Right cardiac atrium (tissue), 5 donors: ENCODE data around the gene WDR11. TPM values are rescaled to one million over a fixed set of nuclear protein-coding genes. Genes with fewer than 3 reads are reported as not detected.
"Not testable (repeated sequence)": the region's sequence is repeated elsewhere in the genome, so short reads cannot be mapped to it uniquely, and the experiment has no call there.

Experiments
- ATAC-seq, 2 donors: fragments of 200-7000 bp; cut with Tn5 transposase; one replicate each; pipeline versions ENCODE4 v1.8.0 to v1.9.1; 2020; ENCODE audit warnings: moderate library complexity in 2 of 2, mild to moderate bottlenecking in 1 of 2
- DNase-seq, 3 donors: peaks; one replicate each; pipeline ENCODE4 v3.0.0-alpha.2; 2020
- H3K27ac ChIP-seq: one replicate; pipeline ENCODE4 v1.5.1; 2013; ENCODE audit warnings: mild to moderate bottlenecking, low read length, control low read depth, moderate library complexity
- H3K27me3 ChIP-seq: one replicate; pipeline ENCODE4 v1.6.1; 2013; ENCODE audit not compliant: control insufficient read depth, insufficient read depth
- H3K4me1 ChIP-seq: one replicate; pipeline ENCODE4 v1.6.1; 2013; ENCODE audit warnings: low read length; ENCODE audit not compliant: control insufficient read depth, insufficient read depth
- H3K4me3 ChIP-seq: one replicate; pipeline ENCODE4 v1.5.1; 2013; ENCODE audit warnings: low read length, control low read depth
- H3K9me3 ChIP-seq: one replicate; pipeline ENCODE4 v1.6.1; 2013; ENCODE audit warnings: low read length; ENCODE audit not compliant: control insufficient read depth
- WGBS: extraction: QIAGEN DNeasy Blood & Tissue Kit; methylation state at CpG from one replicate; pipeline ENCODE4 v1.1.7; 2013; 5-methylcytosine and 5-hydroxymethylcytosine counted together
- intact Hi-C, 4 donors: fragments of 100-400 bp; cut with DNase I; formaldehyde crosslinking; loops; one replicate each; pipeline versions ENCODE4 v1.11.0 to v1.14.0; 2022 to 2023
- polyA plus RNA-seq: library from polyadenylated mRNA; stranded (reverse); fragments of 200-250 nt; gene quantifications from one replicate; pipeline ENCODE4 v1.2.3, GENCODE V29; 2013
- total RNA-seq, 4 donors: library from RNA; stranded (reverse); fragmentation: NEBNext Ultra II Directional; extraction: Animal tissue kit (Norgen Biotek cat#: 25700); gene quantifications; one replicate each; pipeline ENCODE4 v1.2.1, GENCODE V29; 2021
- donor health status: healthy with polysubstance abuse.
- donor health status: DM: no; HTN: yes; CAD: no.
- donor health status: DM: no; HTN: no; CAD: no.
- donor health status: DM: no; HTN: yes; CAD: no; lungs with severe emphysema.
- donor health status: DM: yes; HTN: yes; CAD: no.

WDR11 gene
- total and polyA plus RNA-seq, 5 donors: 10.2 to 21.9 (median 16.7) TPM

- peaks cover 1% of the 10 kb centered on the region for H3K4me1 ChIP-seq
- no peak for DNase-seq
- intact Hi-C loops: no loop called here
- H3K9me3 ChIP-seq: no peaks in the 10 kb centered on the region
- H3K4me3 ChIP-seq: no peak overlapping the region
- H3K27me3 ChIP-seq: no peaks in the 10 kb centered on the region
- no peak for ATAC-seq
- no peak overlapping the region for H3K27ac ChIP-seq
- WGBS: 98% methylated on average over 2 of the region's 2 CpGs
These were observed 3.2 kb downstream of the WDR11 start for GRCh38 chr10:120854388-120854787.

- H3K27ac ChIP-seq: no peak overlapping the region
- no peaks in the 10 kb centered on the region for H3K9me3 ChIP-seq
- no peak for DNase-seq
- no peak for ATAC-seq
- H3K4me3 ChIP-seq: no peak overlapping the region
- H3K4me1 ChIP-seq: no peaks in the 10 kb centered on the region
- WGBS: 89% methylated on average over 2 of the region's 2 CpGs
- intact Hi-C loops: no loop called here
- H3K27me3 ChIP-seq: no peaks in the 10 kb centered on the region
These were observed 10.2 kb downstream of the WDR11 start for GRCh38 chr10:120861178-120861855.

GRCh38 chr10:120873741-120874140 is 22.6 kb downstream of the WDR11 start:
- intact Hi-C loops: no loop called here
- Histone ChIP-seq H3K27ac (no peak overlapping the region), H3K9me3 (no peaks in the 10 kb centered on the region), H3K4me3 (no peak overlapping the region), H3K4me1 (no peaks in the 10 kb centered on the region), H3K27me3 (no peaks in the 10 kb centered on the region)
- DNase-seq: no peak
- no peak for ATAC-seq

- Histone ChIP-seq H3K9me3 (no peaks in the 10 kb centered on the region), H3K4me3 (no peak overlapping the region), H3K4me1 (no peaks in the 10 kb centered on the region), H3K27me3 (no peaks in the 10 kb centered on the region), H3K27ac (no peak overlapping the region)
- DNase-seq (no peak), ATAC-seq (no peak)
- intact Hi-C loops: no loop called here
- WGBS: 81% methylated on average over 1 of the region's 1 CpG
These were observed 31.9 kb downstream of the WDR11 start for GRCh38 chr10:120883071-120883470.

- no peaks in the 10 kb centered on the region for H3K4me1 ChIP-seq
- no peaks in the 10 kb centered on the region for H3K27me3 ChIP-seq
- H3K27ac ChIP-seq: no peak overlapping the region
- H3K9me3 ChIP-seq: no peaks in the 10 kb centered on the region
- intact Hi-C loops: no loop called here
- H3K4me3 ChIP-seq: no peak overlapping the region
- DNase-seq (no peak), ATAC-seq (no peak)
- WGBS: 88% methylated on average over 3 of the region's 3 CpGs
These were observed 36.3 kb downstream of the WDR11 start for GRCh38 chr10:120887482-120887881.

GRCh38 chr10:120891365-120891764 is 40.2 kb downstream of the WDR11 start:
- no peaks in the 10 kb centered on the region for H3K9me3 ChIP-seq
- H3K4me3 ChIP-seq: no peak overlapping the region
- ATAC-seq: no peak
- DNase-seq: no peak
- H3K27me3 ChIP-seq: no peaks in the 10 kb centered on the region
- no peaks in the 10 kb centered on the region for H3K4me1 ChIP-seq
- no peak overlapping the region for H3K27ac ChIP-seq
- intact Hi-C loops: no loop called here

GRCh38 chr10:120894556-120894955 is 43.4 kb downstream of the WDR11 start:
- Histone ChIP-seq H3K27ac (no peak overlapping the region), H3K4me1 (no peaks in the 10 kb centered on the region), H3K9me3 (no peaks in the 10 kb centered on the region), H3K27me3 (no peaks in the 10 kb centered on the region), H3K4me3 (no peak overlapping the region)
- intact Hi-C loops: no loop called here
- ATAC-seq: no peak
- WGBS: 90% methylated on average over 1 of the region's 1 CpG
- no peak for DNase-seq

- Histone ChIP-seq H3K4me3 (no peak overlapping the region), H3K27me3 (no peaks in the 10 kb centered on the region), H3K9me3 (no peaks in the 10 kb centered on the region), H3K27ac (no peak overlapping the region), H3K4me1 (no peaks in the 10 kb centered on the region)
- 47% methylated on average over 2 of the region's 2 CpGs for WGBS
- DNase-seq: no peak
- intact Hi-C loops: no loop called here
- ATAC-seq: no peak
These were observed 46.2 kb downstream of the WDR11 start for GRCh38 chr10:120897343-120897742.

GRCh38 chr10:120905268-120905667 is 54.1 kb downstream of the WDR11 start:
- Histone ChIP-seq H3K27ac (no peak overlapping the region), H3K9me3 (no peaks in the 10 kb centered on the region), H3K4me1 (no peaks in the 10 kb centered on the region), H3K4me3 (no peak overlapping the region), H3K27me3 (no peaks in the 10 kb centered on the region)
- 92% methylated on average over 9 of the region's 9 CpGs for WGBS
- ATAC-seq: no peak
- intact Hi-C loops: no loop called here
- no peak for DNase-seq

GRCh38 chr10:120917521-120918250 is 66.5 kb downstream of the WDR11 start:
- no peaks in the 10 kb centered on the region for H3K4me1 ChIP-seq
- DNase-seq: no peak
- H3K27ac ChIP-seq: no peak overlapping the region
- H3K27me3 ChIP-seq: no peaks in the 10 kb centered on the region
- peak; percentile 21 to 26 for ATAC-seq
- no peak overlapping the region for H3K4me3 ChIP-seq
- H3K9me3 ChIP-seq: no peaks in the 10 kb centered on the region
- 61% methylated on average over 9 of the region's 9 CpGs for WGBS
- intact Hi-C loops: no loop called here

- H3K4me3 ChIP-seq, H3K27me3 ChIP-seq, H3K4me1 ChIP-seq, H3K9me3 ChIP-seq, ATAC-seq, DNase-seq, H3K27ac ChIP-seq, intact Hi-C loops: not testable (repeated sequence)
- 96% methylated on average over 25 of the region's 29 CpGs for WGBS
These were observed 72.7 kb downstream of the WDR11 start for GRCh38 chr10:120923886-120924285.
